ENCODE data around the gene RNF215. TPM values are rescaled to one million over a fixed set of nuclear protein-coding genes. Genes with fewer than 3 reads are reported as not detected.

RNF215 gene
- total and polyA plus RNA-seq, 2 of the 13 experiments (the other 11 are each of a cell fraction or from before 2014, with no cell fraction given), result 5.3 to 6.1 TPM

- intact Hi-C loops (cut with micrococcal nuclease; ENCODE audit: unreplicated experiment), result no loop called here
- H3K27ac ChIP-seq (ENCODE audit: extremely low read length, insufficient read depth, low read length), result no peak overlapping the region
Observed at GRCh38 chr22:30386608-30386959, 627 bp downstream of the RNF215 start.

More at GRCh38 chr22:30386608-30386959, 627 bp downstream of the RNF215 start:
- Histone ChIP-seq H3K4me2 (ENCODE audit: low read depth, low read length) (peak overlapping the region; percentile 80), H2AFZ (ENCODE audit: low read length) (no peak overlapping the region), H4K20me1 (ENCODE audit: insufficient read depth, low read length) (no peaks in the 10 kb centered on the region), H3K36me3 (replicated peaks in 1 of 2; ENCODE audit: control insufficient read depth in 1 of 2, insufficient read depth in 2 of 2, low read length in 2 of 2) (no peaks in the 10 kb centered on the region), H3K4me3 (replicated peaks in 1 of 3; ENCODE audit: insufficient read depth in 1 of 3, low read depth in 2 of 3, low read length in 3 of 3) (peak overlapping the region; percentile 49 to 71 (median 64); a peak in 5 of 6 replicates), H3K4me1 (ENCODE audit: insufficient read depth, low read length) (peaks cover 15% of the 10 kb centered on the region), H3K9ac (ENCODE audit: insufficient read depth, low read depth, low read length) (peak overlapping the region; percentile 63; the same call in 1 of the 2 replicates), H3K27me3 (ENCODE audit: control insufficient read depth in 1 of 2, insufficient read depth in 2 of 2, low read length in 2 of 2) (no peaks in the 10 kb centered on the region), H3K79me2 (ENCODE audit: insufficient read depth, low read length) (no peaks in the 10 kb centered on the region), H3K9me3 (ENCODE audit: low read length) (no peaks in the 10 kb centered on the region; the same call in 1 of the 2 replicates)
- ChIA-PET CTCF (ENCODE audit: low intra/inter-chr PET ratio, low total read pairs) (interaction anchor here (0.6 to 2.5 kb wide), 5 partner anchors 40 to 278 kb away, joined by 3 to 26 read pairs (median 5); partner anchors contain the start of gene CASTOR1), POLR2A (interaction anchor here (1.2 kb wide), 1 partner anchor 98 kb away, joined by 7 read pairs; no protein-coding TSS in a partner anchor)
- TF ChIP-seq ZNF142 (CRISPR knock-in tag; IDR thresholded peaks at IDR 0.05) (no peak), ZNF687 (CRISPR knock-in tag; IDR thresholded peaks at IDR 0.05) (peak; percentile 45), AGO1 (IDR thresholded peaks at IDR 0.05; ENCODE audit: low read depth, low read length, poor library complexity, severe bottlenecking) (peak; percentile 8), ZNF296 (CRISPR knock-in tag; conservative IDR thresholded peaks at IDR 0.05) (0 out of 2 replicates have a peak, but pooled peaks have one; percentile 50), ZNF260 (CRISPR knock-in tag; IDR thresholded peaks at IDR 0.05; ENCODE audit: borderline replicate concordance, low read depth) (no peak), NRL (CRISPR knock-in tag; IDR thresholded peaks at IDR 0.05; ENCODE audit: borderline replicate concordance) (peak; percentile 59; the same call in 1 of the 2 replicates), FOXP1 (IDR thresholded peaks at IDR 0.05) (no peak), FOXP1 (CRISPR knock-in tag; IDR thresholded peaks at IDR 0.05) (no peak), ZNF225 (CRISPR knock-in tag; IDR thresholded peaks at IDR 0.05) (0 out of 2 replicates have a peak, but pooled peaks have one; percentile 23), ZNF274 (CRISPR knock-in tag; IDR thresholded peaks at IDR 0.05) (0 out of 2 replicates have a peak, but pooled peaks have one; percentile 26), MTERF4 (CRISPR knock-in tag; IDR thresholded peaks at IDR 0.05) (0 out of 2 replicates have a peak, but pooled peaks have one; percentile 16)
- no peak for DNase-seq (ENCODE audit: low spot score)
- ATAC-seq, result no peak
- no peak for FAIRE-seq
- no TSS peak for BruUV-seq (replicated peaks)
- in situ Hi-C loops (cut with HindIII; ENCODE audit: extremely low pct_ligation_motif_present, low pct_unique_long_range_greater_than_20kb), result loop anchor here (5.0 to 25.0 kb wide), 3 partner anchors 99 to 274 kb away; partner anchors contain the start of gene CASTOR1
- WGBS (ENCODE audit: low lambda C conversion rate), result 100% methylated on average over 1 of the region's 10 CpGs
